Measurements from ENCODE around the gene TOMM34. TPM values are rescaled to one million over a fixed set of nuclear protein-coding genes. Genes with fewer than 3 reads are reported as not detected.

Gene TOMM34
- total RNA-seq, 1 donor from 2014 or later = 17.6 TPM

DNA sequence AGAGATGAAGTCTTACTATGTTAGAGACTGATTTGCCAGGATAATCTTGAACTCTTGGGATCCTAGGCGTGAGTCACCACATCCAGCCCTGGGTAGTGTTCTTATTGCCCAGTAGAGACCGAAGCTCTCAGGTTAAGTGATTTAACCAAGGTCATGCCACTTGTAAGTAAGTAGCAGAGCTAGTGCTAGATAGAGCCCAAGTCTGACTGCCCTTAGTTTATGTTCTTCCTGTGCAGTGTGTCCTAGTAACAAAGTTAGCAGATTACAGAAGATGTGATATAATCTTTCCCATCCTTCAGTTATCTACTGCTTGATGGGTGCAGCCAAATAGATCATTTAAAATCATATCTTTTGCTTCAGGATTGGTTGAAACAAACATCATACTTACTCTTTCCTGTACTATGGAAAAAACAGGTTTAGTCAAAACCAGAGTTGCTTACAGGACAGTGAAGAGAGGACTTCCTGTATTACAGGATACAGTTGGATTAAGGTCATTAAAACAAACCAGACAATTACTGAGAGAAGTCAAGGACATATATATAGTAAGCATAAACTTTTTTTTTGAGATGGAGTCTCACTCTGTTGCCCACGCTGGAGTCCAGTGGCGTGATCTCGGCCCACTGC lies 59.9 kb downstream of the TOMM34 start:
- no peak for DNase-seq (ENCODE audit: low read depth)
- H3K4me3 ChIP-seq (ENCODE audit: low read depth, low read length) = no peak overlapping the region
- no peaks in the 10 kb centered on the region for H3K27me3 ChIP-seq (ENCODE audit: control insufficient read depth, insufficient read depth, low read length)
- no peak for FAIRE-seq
- TF ChIP-seq, protein P1, sequence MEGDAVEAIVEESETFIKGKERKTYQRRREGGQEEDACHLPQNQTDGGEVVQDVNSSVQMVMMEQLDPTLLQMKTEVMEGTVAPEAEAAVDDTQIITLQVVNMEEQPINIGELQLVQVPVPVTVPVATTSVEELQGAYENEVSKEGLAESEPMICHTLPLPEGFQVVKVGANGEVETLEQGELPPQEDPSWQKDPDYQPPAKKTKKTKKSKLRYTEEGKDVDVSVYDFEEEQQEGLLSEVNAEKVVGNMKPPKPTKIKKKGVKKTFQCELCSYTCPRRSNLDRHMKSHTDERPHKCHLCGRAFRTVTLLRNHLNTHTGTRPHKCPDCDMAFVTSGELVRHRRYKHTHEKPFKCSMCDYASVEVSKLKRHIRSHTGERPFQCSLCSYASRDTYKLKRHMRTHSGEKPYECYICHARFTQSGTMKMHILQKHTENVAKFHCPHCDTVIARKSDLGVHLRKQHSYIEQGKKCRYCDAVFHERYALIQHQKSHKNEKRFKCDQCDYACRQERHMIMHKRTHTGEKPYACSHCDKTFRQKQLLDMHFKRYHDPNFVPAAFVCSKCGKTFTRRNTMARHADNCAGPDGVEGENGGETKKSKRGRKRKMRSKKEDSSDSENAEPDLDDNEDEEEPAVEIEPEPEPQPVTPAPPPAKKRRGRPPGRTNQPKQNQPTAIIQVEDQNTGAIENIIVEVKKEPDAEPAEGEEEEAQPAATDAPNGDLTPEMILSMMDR (IDR thresholded peaks at IDR 0.05; ENCODE audit: insufficient read depth, low read length, severe bottlenecking) = no peak
- H3K36me3 ChIP-seq (ENCODE audit: control insufficient read depth, insufficient read depth, low read length) = peaks cover 17% of the 10 kb centered on the region

DNA sequence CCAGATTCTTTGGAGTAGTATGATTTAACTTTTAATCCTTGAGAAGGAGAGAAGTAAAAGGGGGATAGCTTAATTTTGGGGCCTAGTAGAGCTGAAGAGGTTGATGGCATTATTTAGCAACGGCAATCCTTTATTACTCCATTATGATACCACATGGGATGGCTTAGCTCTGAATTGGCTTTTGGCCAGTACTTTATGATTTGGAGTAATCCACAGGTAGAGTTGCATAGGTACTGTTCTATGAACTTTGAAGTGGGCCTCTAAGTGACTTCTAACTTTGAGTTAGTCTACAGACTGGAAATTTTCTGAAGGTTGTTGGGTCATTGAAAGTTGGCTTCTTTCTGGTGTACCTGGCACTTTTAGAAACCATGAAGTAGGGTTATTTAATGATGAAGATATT lies 63.1 kb downstream of the TOMM34 start:
- Histone ChIP-seq H3K4me3 (ENCODE audit: low read depth, low read length) (no peak overlapping the region), H3K27me3 (ENCODE audit: control insufficient read depth, insufficient read depth, low read length) (no peaks in the 10 kb centered on the region), H3K36me3 (ENCODE audit: control insufficient read depth, insufficient read depth, low read length) (peaks cover 7% of the 10 kb centered on the region)
- no peak for FAIRE-seq
- TF ChIP-seq, protein P1 (IDR thresholded peaks at IDR 0.05; ENCODE audit: insufficient read depth, low read length, severe bottlenecking) = no peak
- no peak for DNase-seq (ENCODE audit: low read depth)

DNA sequence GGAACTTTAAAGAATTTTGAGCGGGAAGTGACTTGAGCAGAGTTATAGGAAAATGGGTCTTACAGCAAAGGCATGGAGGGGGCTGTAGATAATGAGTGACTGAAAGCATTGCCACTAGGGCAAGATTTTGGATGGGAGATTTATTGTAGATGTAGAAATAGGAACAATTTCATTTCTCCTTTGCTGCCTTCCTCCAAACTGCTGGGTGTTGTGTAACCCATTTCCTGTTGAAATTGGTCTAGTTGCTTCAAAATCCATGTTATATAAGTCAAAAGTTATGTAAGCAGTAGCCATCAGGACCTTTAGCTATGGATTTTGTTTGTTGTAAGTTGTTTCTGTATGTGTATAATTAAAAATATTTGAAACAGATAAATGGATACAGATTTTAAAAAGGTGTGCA lies 63.6 kb downstream of the TOMM34 start:
- TF ChIP-seq, protein P1 (IDR thresholded peaks at IDR 0.05; ENCODE audit: insufficient read depth, low read length, severe bottlenecking) = no peak
- Histone ChIP-seq H3K36me3 (ENCODE audit: control insufficient read depth, insufficient read depth, low read length) (peaks cover 4% of the 10 kb centered on the region), H3K4me3 (ENCODE audit: low read depth, low read length) (no peak overlapping the region), H3K27me3 (ENCODE audit: control insufficient read depth, insufficient read depth, low read length) (no peaks in the 10 kb centered on the region)
- FAIRE-seq = no peak
- no peak for DNase-seq (ENCODE audit: low read depth)

DNA sequence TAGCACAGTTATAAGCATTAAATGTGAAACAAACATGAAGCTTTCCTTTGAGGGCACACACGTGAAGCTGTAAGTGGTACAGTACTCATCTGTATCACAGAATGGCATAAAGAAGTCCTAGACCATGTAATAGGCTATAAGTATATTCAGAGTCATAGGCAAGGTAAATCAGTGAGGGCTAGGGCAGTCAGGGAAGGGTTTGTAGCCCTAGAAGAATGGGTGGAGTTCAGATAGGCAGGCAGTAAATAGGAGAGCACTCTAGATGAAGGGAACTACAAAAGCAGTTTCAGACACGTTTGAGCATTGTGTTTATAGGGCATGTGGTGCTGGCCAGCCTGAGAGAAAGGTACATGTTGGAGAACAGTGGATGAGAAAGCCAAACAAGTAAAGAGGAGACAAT lies 65.2 kb downstream of the TOMM34 start:
- no peak for DNase-seq (ENCODE audit: low read depth)
- no peaks in the 10 kb centered on the region for H3K27me3 ChIP-seq (ENCODE audit: control insufficient read depth, insufficient read depth, low read length)
- no peak for FAIRE-seq
- H3K4me3 ChIP-seq (ENCODE audit: low read depth, low read length) = no peak overlapping the region
- H3K36me3 ChIP-seq (ENCODE audit: control insufficient read depth, insufficient read depth, low read length) = peaks cover 4% of the 10 kb centered on the region
- TF ChIP-seq, protein P1 (IDR thresholded peaks at IDR 0.05; ENCODE audit: insufficient read depth, low read length, severe bottlenecking) = no peak

Other genes with a start within 250 kb of the TOMM34 start
- 0.38 TPM in 1 of 2 replicates, not detected in the other for gene CCN5, start 245.0 kb downstream of the TOMM34 start, total RNA-seq
- gene KCNK15, start 214.5 kb downstream of the TOMM34 start, total RNA-seq = under 0.01 and 0.26 TPM in 2 replicates
- gene RIMS4, start 149.9 kb downstream of the TOMM34 start, total RNA-seq = not detected in 2 replicates
- gene YWHAB, start 74.7 kb downstream of the TOMM34 start, total RNA-seq = 43.2 and 70.8 TPM in 2 replicates
- gene PABPC1L, start 50.3 kb downstream of the TOMM34 start, total RNA-seq = 17.1 and 24.2 TPM in 2 replicates
- gene STK4, start 6.1 kb upstream of the TOMM34 start, total RNA-seq = 34.8 and 46.1 TPM in 2 replicates
- 0.53 and 0.90 TPM in 2 replicates for gene KCNS1, start 140.7 kb upstream of the TOMM34 start, total RNA-seq
- gene WFDC5, start 154.8 kb upstream of the TOMM34 start, total RNA-seq = 0.79 and 4.1 TPM in 2 replicates
- gene WFDC12, start 164.1 kb upstream of the TOMM34 start, total RNA-seq = not detected in 2 replicates
- gene PI3, start 214.5 kb upstream of the TOMM34 start, total RNA-seq = 15.5 and 110 TPM in 2 replicates
- not detected in 2 replicates for gene SEMG1, start 246.6 kb upstream of the TOMM34 start, total RNA-seq

All from bronchial epithelial cell (primary cell).